Sciatic nerve (tissue), 2 donors: Measurements from ENCODE around the gene SLC23A2. TPM values are rescaled to one million over a fixed set of nuclear protein-coding genes. Genes with fewer than 3 reads are reported as not detected.

Experiments
- ATAC-seq: fragments of 200-7000 bp; cut with Tn5 transposase; one replicate; pipeline ENCODE4 v1.9.1; 2020; ENCODE audit warnings: mild to moderate bottlenecking, moderate library complexity
- DNase-seq: peaks from one replicate; pipeline ENCODE4 v3.0.0-alpha.2; 2020; ENCODE audit warnings: low spot score
- intact Hi-C: fragments of 100-400 bp; cut with DNase I; formaldehyde crosslinking; loops from one replicate; pipeline ENCODE4 v1.14.2; 2022
- total RNA-seq: library from RNA; stranded (reverse); fragmentation: NEBNext Ultra II Directional; extraction: Animal tissue kit (Norgen Biotek cat#: 25700); gene quantifications from one replicate; pipeline ENCODE4 v1.2.1, GENCODE V29; 2021
- donor health status: DM: no; HTN: no; CAD: no.
- donor health status: DM: no; HTN: no; CAD: no.

Gene SLC23A2
- total RNA-seq, 1 donor from 2014 or later: 75.9 TPM

GRCh38 chr20:4973330-4974097, 27.8 kb downstream of the SLC23A2 start:
- ATAC-seq (peak; percentile 89), DNase-seq (peak; percentile 75)
- intact Hi-C loops: no loop called here

DNA sequence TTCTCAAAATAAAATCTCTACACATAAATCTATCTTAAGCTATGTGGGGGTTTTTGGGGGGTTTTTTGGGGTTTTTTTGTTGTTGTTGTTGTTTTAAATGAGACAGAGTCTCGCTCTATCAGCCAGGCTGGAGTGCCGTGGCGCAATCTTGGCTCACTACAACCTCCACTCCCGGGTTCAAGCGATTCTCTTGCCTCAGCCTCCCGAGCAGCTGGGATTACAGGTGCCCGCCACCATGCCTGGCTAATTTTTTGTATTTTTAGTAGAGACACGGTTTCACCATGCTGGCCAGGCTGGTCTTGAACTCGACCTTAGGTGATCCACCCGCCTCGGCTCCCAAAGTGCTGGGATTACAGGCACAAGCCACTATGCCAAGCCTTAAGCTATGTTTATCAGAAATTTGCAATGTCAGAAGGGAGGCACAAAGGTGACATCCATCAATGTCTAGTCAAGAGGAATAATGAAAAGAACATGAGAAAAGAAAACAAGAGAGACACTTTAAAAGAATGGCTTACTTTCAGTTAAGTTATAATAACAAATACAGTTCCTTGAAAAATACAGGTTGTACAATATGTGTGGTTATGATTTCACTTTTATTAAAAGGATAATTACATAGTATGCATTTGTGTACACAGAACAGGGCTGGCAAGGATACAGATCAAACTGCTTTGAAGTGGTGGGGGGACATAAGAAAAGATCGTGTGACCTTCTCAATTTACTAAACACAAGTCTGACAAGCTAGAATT, 28.6 kb downstream of the SLC23A2 start:
- intact Hi-C loops: no loop called here
- DNase-seq (no peak), ATAC-seq (no peak)

GRCh38 chr20:4971064-4971463, 30.2 kb downstream of the SLC23A2 start:
- DNase-seq (no peak), ATAC-seq (no peak)
- intact Hi-C loops: no loop called here

DNA sequence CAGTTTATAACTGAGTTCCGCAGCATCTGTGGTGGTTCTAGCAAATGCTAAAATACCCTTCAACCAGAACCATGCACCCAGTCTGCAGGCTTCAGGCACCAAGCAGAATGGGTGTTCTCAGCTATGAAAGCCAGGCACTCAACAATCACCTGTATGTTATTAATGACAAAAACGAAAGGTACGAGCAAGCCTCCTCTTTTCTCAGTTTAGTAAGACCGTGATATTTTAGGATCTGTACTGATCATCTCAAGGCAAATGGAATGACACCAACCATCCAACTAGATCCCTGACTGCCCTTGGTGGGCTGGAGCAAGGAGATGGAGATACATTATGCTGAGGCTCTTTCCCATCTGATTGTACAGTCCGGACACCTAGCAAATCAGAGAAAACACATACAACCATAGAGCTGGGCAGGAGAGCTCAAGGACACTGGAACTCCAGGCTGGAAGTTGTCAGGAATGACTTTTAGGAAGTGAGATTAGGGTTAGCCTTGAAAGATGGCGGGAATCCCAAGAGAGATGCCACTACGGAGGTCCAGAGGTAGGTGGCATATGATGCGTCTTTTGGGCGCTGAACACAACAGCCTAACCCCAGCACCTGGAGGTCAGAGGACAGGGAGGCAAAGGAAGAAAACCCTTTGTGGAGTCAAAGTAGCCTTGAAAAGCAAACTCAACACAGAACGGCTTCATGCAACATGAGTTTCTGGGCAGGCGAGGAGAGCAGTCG, 33.4 kb downstream of the SLC23A2 start:
- ATAC-seq: no peak
- no peak for DNase-seq
- intact Hi-C loops: no loop called here

DNA sequence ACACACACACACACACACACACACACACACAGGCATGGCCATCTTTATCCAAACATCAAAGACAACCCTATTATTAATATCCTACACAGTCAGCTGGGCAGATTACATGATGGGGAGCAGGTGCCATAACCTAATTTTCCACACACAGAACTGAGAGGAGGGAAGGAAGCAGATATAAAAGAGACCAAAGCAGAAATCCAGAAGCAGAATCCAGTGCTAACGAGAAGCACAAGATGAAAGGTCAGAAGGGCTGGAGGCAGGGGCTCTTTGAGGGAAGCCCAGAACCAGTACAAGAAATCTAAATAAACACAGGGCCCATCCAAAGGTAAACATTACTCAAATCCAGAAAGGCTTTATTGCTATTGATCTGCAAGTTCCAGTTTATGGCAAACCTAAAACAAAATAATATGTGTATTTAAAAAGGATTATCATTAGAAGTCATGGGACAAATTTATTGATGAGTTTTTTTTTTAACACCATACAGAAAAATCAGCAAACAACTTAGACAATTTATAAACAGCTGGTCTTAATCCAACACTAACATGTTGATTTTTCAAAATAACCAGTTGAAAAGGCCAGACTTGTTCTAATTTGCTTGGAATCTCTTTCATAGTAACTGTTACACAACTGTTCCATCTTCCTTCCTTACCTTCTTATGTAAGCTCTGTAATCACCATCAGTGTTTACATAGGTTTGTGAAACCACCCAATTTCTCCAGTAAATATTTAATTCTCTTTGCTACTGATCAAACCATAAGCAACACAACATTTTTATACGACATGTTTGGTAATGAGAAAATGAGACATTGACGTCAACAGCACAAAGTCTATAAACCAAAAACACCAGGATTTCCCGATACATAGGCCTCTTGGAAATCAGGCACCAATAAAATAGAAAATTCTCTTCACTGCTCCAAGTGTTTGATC, 34.2 kb downstream of the SLC23A2 start:
- intact Hi-C loops: no loop called here
- peak; percentile 80 for ATAC-seq
- no peak for DNase-seq

DNA sequence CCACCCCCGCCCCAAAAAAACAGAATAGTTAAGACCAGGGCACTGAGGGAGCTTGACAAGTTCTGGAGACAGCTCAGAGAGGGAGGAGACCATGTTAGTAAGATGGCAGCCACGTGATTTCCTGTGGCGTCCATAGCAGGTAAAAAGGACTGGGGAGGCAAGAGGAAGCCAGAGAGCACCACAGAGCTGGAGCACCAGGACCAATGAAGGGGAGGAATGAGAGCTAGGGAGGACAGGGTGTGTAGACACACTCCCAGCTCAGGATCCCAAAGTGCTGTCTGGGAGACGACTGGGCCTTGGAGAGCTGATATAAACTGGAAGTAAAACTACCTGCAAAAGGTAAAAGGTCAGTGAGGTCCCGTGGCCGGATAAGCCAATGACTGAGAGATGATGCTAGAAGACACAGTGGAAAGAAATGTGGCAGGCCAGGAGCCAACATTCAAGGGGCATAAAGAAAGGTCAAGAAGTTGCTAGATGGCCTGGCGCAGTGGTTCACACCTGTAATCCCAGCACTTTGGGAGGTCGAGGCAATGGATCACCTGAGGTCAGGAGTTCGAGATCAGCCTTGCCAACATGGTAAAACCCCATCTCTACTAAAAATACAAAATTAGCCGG, 39.0 kb downstream of the SLC23A2 start:
- ATAC-seq: no peak
- no peak for DNase-seq
- intact Hi-C loops: no loop called here

DNA sequence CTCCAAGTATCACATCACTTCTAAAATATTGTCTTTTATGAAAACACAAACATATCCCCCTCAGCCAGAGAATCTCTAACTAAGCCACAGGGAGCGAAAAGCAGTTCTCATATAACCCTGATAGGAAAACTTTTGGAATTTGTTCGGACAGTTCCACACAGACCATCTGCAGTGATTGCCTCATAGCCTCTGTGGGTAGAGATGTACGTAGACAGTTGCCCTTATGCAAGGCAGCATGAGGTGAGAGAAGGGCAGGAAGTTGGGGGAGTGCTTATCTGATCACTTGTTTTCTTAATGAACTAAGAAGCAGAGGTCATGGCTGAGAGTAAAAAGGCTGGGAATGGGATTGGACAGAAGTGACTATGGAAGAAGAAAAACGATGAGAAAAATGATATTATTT, 39.6 kb downstream of the SLC23A2 start:
- DNase-seq: no peak
- peak; percentile 96 for ATAC-seq
- intact Hi-C loops: no loop called here

- DNase-seq: no peak
- no peak for ATAC-seq
- intact Hi-C loops: no loop called here
These were observed 41.7 kb downstream of the SLC23A2 start for GRCh38 chr20:4959592-4959991.

DNA sequence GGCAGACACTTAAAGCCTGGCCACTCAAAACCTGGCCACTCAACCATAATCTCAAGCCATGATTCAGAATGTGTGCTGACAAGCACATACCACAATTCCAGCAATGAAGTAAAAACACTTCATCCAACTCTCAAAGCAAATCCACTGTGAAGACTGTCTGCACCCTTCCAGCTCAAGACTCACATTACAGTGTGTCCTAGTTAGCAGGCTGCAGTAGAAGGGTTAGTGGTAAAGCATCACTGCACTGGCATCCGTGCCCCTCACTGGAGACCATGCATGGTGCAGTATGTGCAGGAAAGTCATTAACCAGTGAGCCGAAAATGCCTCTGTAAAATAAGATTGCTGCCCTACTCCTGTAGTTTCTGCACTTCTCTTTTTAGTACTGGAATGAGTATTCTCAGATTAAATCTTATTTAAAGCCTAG, 43.4 kb downstream of the SLC23A2 start:
- DNase-seq (no peak), ATAC-seq (no peak)
- intact Hi-C loops: no loop called here

- ATAC-seq (no peak), DNase-seq (no peak)
- intact Hi-C loops: no loop called here
These were observed 44.1 kb downstream of the SLC23A2 start for GRCh38 chr20:4957187-4957586.

- peak; percentile 63 for ATAC-seq
- intact Hi-C loops: no loop called here
- no peak for DNase-seq
These were observed 45.0 kb downstream of the SLC23A2 start for GRCh38 chr20:4956200-4956810.

- ATAC-seq (no peak), DNase-seq (no peak)
- intact Hi-C loops: no loop called here
These were observed 47.4 kb downstream of the SLC23A2 start for GRCh38 chr20:4953881-4954280.

DNA sequence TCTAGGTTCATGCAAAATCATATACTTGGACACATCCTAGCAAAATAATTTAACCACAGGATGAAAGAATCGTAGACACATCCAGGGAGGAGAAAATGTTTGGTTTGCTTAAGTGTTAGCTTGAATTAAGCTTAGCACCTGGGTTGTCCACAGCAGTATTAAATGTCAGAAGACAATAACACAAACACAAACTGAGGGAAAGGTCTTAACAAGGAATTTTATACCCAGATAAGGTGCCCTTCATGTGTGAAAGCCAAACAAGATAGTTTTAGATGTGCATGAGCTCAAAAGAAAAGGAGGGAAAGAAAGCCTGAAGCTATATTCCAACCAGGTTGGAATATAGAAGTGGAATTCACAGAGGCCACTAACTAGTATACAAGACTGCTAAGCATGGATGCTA, 49.1 kb downstream of the SLC23A2 start:
- no peak for ATAC-seq
- DNase-seq: no peak
- intact Hi-C loops: no loop called here

DNA sequence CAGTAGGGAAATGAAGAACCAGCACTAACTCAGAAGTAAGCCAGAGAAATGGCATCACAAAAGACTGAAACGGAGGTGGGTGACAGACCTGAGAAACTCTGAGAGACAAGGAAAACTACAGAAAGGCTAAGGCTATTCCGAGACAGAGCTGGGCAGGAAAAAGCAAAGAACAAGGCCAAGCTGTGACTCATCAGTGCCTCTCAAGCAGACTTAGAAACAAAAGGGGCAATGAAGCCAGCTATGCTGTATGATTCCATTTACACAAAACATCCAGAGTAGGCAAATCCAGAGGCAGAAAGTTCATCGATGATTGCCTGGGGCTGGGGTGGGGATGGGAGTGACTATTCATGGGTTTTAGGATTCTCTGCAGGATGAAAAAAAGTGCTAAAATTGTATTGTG, 50.0 kb downstream of the SLC23A2 start:
- intact Hi-C loops: no loop called here
- DNase-seq (no peak), ATAC-seq (peak; percentile 67)

- ATAC-seq (no peak), DNase-seq (no peak)
- intact Hi-C loops: no loop called here
These were observed 50.5 kb downstream of the SLC23A2 start for GRCh38 chr20:4950841-4951240.

GRCh38 chr20:4950437-4950836, 50.9 kb downstream of the SLC23A2 start:
- ATAC-seq (no peak), DNase-seq (no peak)
- intact Hi-C loops: no loop called here

GRCh38 chr20:4949833-4950178, 51.5 kb downstream of the SLC23A2 start:
- DNase-seq (no peak), ATAC-seq (peak; percentile 89)
- intact Hi-C loops: no loop called here
